K562 (cell line): ENCODE data around the gene KLHL22. TPM values are rescaled to one million over a fixed set of nuclear protein-coding genes. Genes with fewer than 3 reads are reported as not detected.

Source experiments
- C11orf30 ChIP-seq: fragments of 450-650 bp; IDR thresholded peaks from 2 replicates; pipeline ENCODE4 v1.6.1; 2016; ENCODE audit warnings: low read depth, mild to moderate bottlenecking
- CBFB ChIP-seq: sonication (generic); formaldehyde crosslinking; IDR thresholded peaks from 2 replicates; pipeline ENCODE4 v1.4.0; 2020; ENCODE audit warnings: mild to moderate bottlenecking, missing genetic modification reagents
- CHD7 ChIP-seq: fragments of 200-600 bp; sonication (generic); IDR thresholded peaks from one replicate; pipeline ENCODE4 v1.6.1; 2012; ENCODE audit warnings: mild to moderate bottlenecking, low read depth, low read length, inconsistent platforms
- KDM5B ChIP-seq: fragments of 200-600 bp; sonication (generic); IDR thresholded peaks from 2 replicates; pipeline ENCODE4 v1.6.1; 2012; ENCODE audit warnings: low read depth, mild to moderate bottlenecking, moderate library complexity, low read length, control low read depth, inconsistent platforms; ENCODE audit not compliant: insufficient replicate concordance
- MEF2A ChIP-seq: IDR thresholded peaks from 2 replicates; pipeline ENCODE4 v1.6.1; 2011; ENCODE audit warnings: low read depth, mild to moderate bottlenecking, low read length, moderate library complexity; ENCODE audit not compliant: control insufficient read depth
- RBBP5 ChIP-seq: fragments of 200-600 bp; sonication (generic); IDR thresholded peaks from 2 replicates; pipeline ENCODE4 v1.6.1; 2012; ENCODE audit warnings: borderline replicate concordance, mild to moderate bottlenecking, low read length, control low read depth, inconsistent platforms; ENCODE audit not compliant: insufficient read depth, poor library complexity, severe bottlenecking
- RBFOX2 ChIP-seq: fragments of 200-400 bp; formaldehyde crosslinking; IDR thresholded peaks from 2 replicates; pipeline ENCODE4 v1.6.1; 2017; ENCODE audit warnings: low read depth, mild to moderate bottlenecking, low read length, moderate library complexity
- RBM34 ChIP-seq: fragments of 200-400 bp; formaldehyde crosslinking; IDR thresholded peaks from 2 replicates; pipeline ENCODE4 v1.6.1; 2018; ENCODE audit warnings: low read length, borderline replicate concordance; ENCODE audit not compliant: insufficient read depth
- SMAD1 ChIP-seq: fragments of 150-350 bp; IDR thresholded peaks from 2 replicates; pipeline ENCODE4 v1.6.1; 2014; ENCODE audit warnings: low read length, low read depth; ENCODE audit not compliant: partially characterized antibody
- SMARCA4 ChIP-seq: fragments of 450-650 bp; IDR thresholded peaks from 2 replicates; pipeline ENCODE4 v1.6.1; 2016
- SPI1 ChIP-seq: IDR thresholded peaks from 2 replicates; pipeline ENCODE4 v1.6.1; 2011; ENCODE audit warnings: low read depth, low read length, control low read depth, borderline replicate concordance
- TAF1 ChIP-seq: IDR thresholded peaks from 2 replicates; pipeline ENCODE4 v1.6.1; 2011; ENCODE audit warnings: mild to moderate bottlenecking, low read length, moderate library complexity; ENCODE audit not compliant: insufficient read depth, control insufficient read depth, severe bottlenecking; ENCODE audit errors: extremely low read depth
- USF2 ChIP-seq: sonication (generic); formaldehyde crosslinking; IDR thresholded peaks from 2 replicates; pipeline ENCODE4 v1.5.0; 2020; ENCODE audit warnings: missing genetic modification reagents
- XRCC3 ChIP-seq: fragments of 450-650 bp; IDR thresholded peaks from 2 replicates; pipeline ENCODE4 v1.6.1; 2017; ENCODE audit warnings: mild to moderate bottlenecking, moderate library complexity
- ZNF696 ChIP-seq: fragments of 250-450 bp; sonication (Bioruptor Pico); conservative IDR thresholded peaks from 2 replicates; pipeline ENCODE4 v1.4.0; 2020; ENCODE audit warnings: mild to moderate bottlenecking, moderate library complexity
- polyA plus RNA-seq, 8 experiments: library from polyadenylated mRNA; depleted of rRNA in 4 of 8; stranded (reverse) in 5 of 8; unstranded in 3 of 8; fragments of >200 nt; fragmentation: Nextera tagmentation in 2 of 8; fragmentation: Illumina TruSeq in 1 of 8; extraction: Ambion mirVana in 2 of 8; extraction: Trizol in 1 of 8; gene quantifications; 2 replicates each; pipeline versions ENCODE4 v1.2.1 to v1.2.3, GENCODE V29; 2011 to 2014; ENCODE audit warnings: inconsistent platforms in 1 of 8, missing spikeins in 1 of 8
- total RNA-seq, 7 experiments: library from RNA; depleted of rRNA in 6 of 7; stranded (reverse); fragments of >200 nt in 6 of 7; fragmentation: Illumina TruSeq in 2 of 7; extraction: Trizol in 2 of 7; gene quantifications; 2 replicates each; pipeline versions ENCODE4 v1.2.1 to v1.2.3, GENCODE V29; 2011 to 2021; ENCODE audit warnings: low replicate concordance in 1 of 7

KLHL22 gene
- total and polyA plus RNA-seq, 9 of the 15 experiments (the other 6 are each of a cell fraction or from before 2014, with no cell fraction given), result 1.3 to 25.6 (median 15.2) TPM

GRCh38 chr22:20522134-20523004 lies 26.8 kb upstream of the KLHL22 start (continued):
- TF ChIP-seq CHD7, result no peak
- no peak for TF ChIP-seq C11orf30
- TF ChIP-seq SMAD1, result no peak
- TF ChIP-seq SMARCA4, result no peak
- TF ChIP-seq XRCC3, result no peak
- no peak for TF ChIP-seq TAF1
- no peak for TF ChIP-seq RBM34
- no peak for TF ChIP-seq USF2 (CRISPR knock-in tag)
- TF ChIP-seq KDM5B, result peak; percentile 36
- no peak for TF ChIP-seq CBFB (CRISPR knock-in tag)
- no peak for TF ChIP-seq ZNF696 (CRISPR knock-in tag)
- TF ChIP-seq MEF2A, result no peak
- no peak for TF ChIP-seq SPI1
- peak; percentile 42; the same call in 1 of the 2 replicates for TF ChIP-seq RBFOX2
- TF ChIP-seq RBBP5, result peak; percentile 62
